ENCODE results near the gene PRCC.

Gene PRCC, protein sequence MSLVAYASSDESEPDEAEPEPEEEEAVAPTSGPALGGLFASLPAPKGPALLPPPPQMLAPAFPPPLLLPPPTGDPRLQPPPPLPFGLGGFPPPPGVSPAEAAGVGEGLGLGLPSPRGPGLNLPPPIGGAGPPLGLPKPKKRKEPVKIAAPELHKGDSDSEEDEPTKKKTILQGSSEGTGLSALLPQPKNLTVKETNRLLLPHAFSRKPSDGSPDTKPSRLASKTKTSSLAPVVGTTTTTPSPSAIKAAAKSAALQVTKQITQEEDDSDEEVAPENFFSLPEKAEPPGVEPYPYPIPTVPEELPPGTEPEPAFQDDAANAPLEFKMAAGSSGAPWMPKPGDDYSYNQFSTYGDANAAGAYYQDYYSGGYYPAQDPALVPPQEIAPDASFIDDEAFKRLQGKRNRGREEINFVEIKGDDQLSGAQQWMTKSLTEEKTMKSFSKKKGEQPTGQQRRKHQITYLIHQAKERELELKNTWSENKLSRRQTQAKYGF

GRCh38 chr1:156767101-156767878 lies at the start of gene PRCC:
Gene PRCC, plus strand, starts transcription at chr1:156767535. Its CDS starts 237 bp downstream, at chr1:156767772.
- H3K9ac ChIP-seq (ENCODE audit: low read depth, low read length) = peak within 1 kb of the TSS; percentile 93
- H3K4me3 ChIP-seq (ENCODE audit: low read length) = peak within 1 kb of the TSS; percentile 97
- H3K36me3 ChIP-seq (ENCODE audit: insufficient read depth, low read depth, low read length) = peaks cover 18% of the 10 kb centered on the region
- H3K4me1 ChIP-seq (ENCODE audit: insufficient read depth, low read length) = peaks cover 15% of the 10 kb centered on the region; the same call in 1 of the 2 replicates
- no peaks in the 10 kb centered on the region for H3K9me3 ChIP-seq (ENCODE audit: insufficient read depth, low read depth, low read length)
- no peaks in the 10 kb centered on the region for H3K27me3 ChIP-seq (ENCODE audit: insufficient read depth, low read length)
- peak within 1 kb of the TSS; percentile 77 for H3K27ac ChIP-seq (ENCODE audit: low read length)

- H3K9me3 ChIP-seq (ENCODE audit: insufficient read depth, low read depth, low read length) = no peaks in the 10 kb centered on the region
- no peak overlapping the region for H3K9ac ChIP-seq (ENCODE audit: low read depth, low read length)
- H3K36me3 ChIP-seq (ENCODE audit: insufficient read depth, low read depth, low read length) = peaks cover 49% of the 10 kb centered on the region
- peaks cover 8% of the 10 kb centered on the region; the same call in 1 of the 2 replicates for H3K4me1 ChIP-seq (ENCODE audit: insufficient read depth, low read length)
- H3K27me3 ChIP-seq (ENCODE audit: insufficient read depth, low read length) = no peaks in the 10 kb centered on the region
- H3K4me3 ChIP-seq (ENCODE audit: low read length) = no peak overlapping the region
- no peak overlapping the region for H3K27ac ChIP-seq (ENCODE audit: low read length)
These were observed 46.2 kb upstream of the PRCC start for GRCh38 chr1:156721131-156721530.

GRCh38 chr1:156721535-156721934 lies 45.8 kb upstream of the PRCC start:
- Histone ChIP-seq H3K9ac (ENCODE audit: low read depth, low read length) (no peak overlapping the region), H3K4me1 (ENCODE audit: insufficient read depth, low read length) (peaks cover 11% of the 10 kb centered on the region; the same call in 1 of the 2 replicates), H3K27ac (ENCODE audit: low read length) (no peak overlapping the region), H3K36me3 (ENCODE audit: insufficient read depth, low read depth, low read length) (peaks cover 53% of the 10 kb centered on the region), H3K9me3 (ENCODE audit: insufficient read depth, low read depth, low read length) (no peaks in the 10 kb centered on the region), H3K4me3 (ENCODE audit: low read length) (no peak overlapping the region), H3K27me3 (ENCODE audit: insufficient read depth, low read length) (no peaks in the 10 kb centered on the region)

GRCh38 chr1:156725683-156726280 lies 41.6 kb upstream of the PRCC start:
- Histone ChIP-seq H3K4me3 (ENCODE audit: low read length) (peak overlapping the region; percentile 99), H3K27me3 (ENCODE audit: insufficient read depth, low read length) (no peaks in the 10 kb centered on the region), H3K4me1 (ENCODE audit: insufficient read depth, low read length) (peaks cover 23% of the 10 kb centered on the region), H3K9ac (ENCODE audit: low read depth, low read length) (no peak overlapping the region), H3K36me3 (ENCODE audit: insufficient read depth, low read depth, low read length) (peaks cover 56% of the 10 kb centered on the region), H3K27ac (ENCODE audit: low read length) (no peak overlapping the region), H3K9me3 (ENCODE audit: insufficient read depth, low read depth, low read length) (no peaks in the 10 kb centered on the region)

- Histone ChIP-seq H3K27me3 (ENCODE audit: insufficient read depth, low read length) (no peaks in the 10 kb centered on the region), H3K9ac (ENCODE audit: low read depth, low read length) (peak overlapping the region; percentile 97; the same call in 1 of the 2 replicates), H3K27ac (ENCODE audit: low read length) (no peak overlapping the region), H3K9me3 (ENCODE audit: insufficient read depth, low read depth, low read length) (no peaks in the 10 kb centered on the region), H3K4me1 (ENCODE audit: insufficient read depth, low read length) (peaks cover 23% of the 10 kb centered on the region), H3K4me3 (ENCODE audit: low read length) (peak overlapping the region; percentile 99), H3K36me3 (ENCODE audit: insufficient read depth, low read depth, low read length) (peaks cover 47% of the 10 kb centered on the region)
These were observed 40.6 kb upstream of the PRCC start for GRCh38 chr1:156726549-156727226.

- Histone ChIP-seq H3K27ac (ENCODE audit: low read length) (no peak overlapping the region), H3K9me3 (ENCODE audit: insufficient read depth, low read depth, low read length) (no peaks in the 10 kb centered on the region)
These were observed 39.8 kb upstream of the PRCC start for GRCh38 chr1:156727492-156727891.

GRCh38 chr1:156727926-156728598 lies 39.3 kb upstream of the PRCC start, which contains the start of gene METTL25B:
Gene METTL25B, plus strand, starts transcription at chr1:156728469. Its CDS starts 636 bp downstream, at chr1:156729105.
- Histone ChIP-seq H3K9ac (ENCODE audit: low read depth, low read length) (peak within 1 kb of the TSS; percentile 97), H3K4me1 (ENCODE audit: insufficient read depth, low read length) (peaks cover 23% of the 10 kb centered on the region), H3K9me3 (ENCODE audit: insufficient read depth, low read depth, low read length) (no peaks in the 10 kb centered on the region), H3K27me3 (ENCODE audit: insufficient read depth, low read length) (no peaks in the 10 kb centered on the region), H3K36me3 (ENCODE audit: insufficient read depth, low read depth, low read length) (peaks cover 47% of the 10 kb centered on the region), H3K4me3 (ENCODE audit: low read length) (peak within 1 kb of the TSS; percentile 99), H3K27ac (ENCODE audit: low read length) (peak within 1 kb of the TSS; percentile 86)

More at GRCh38 chr1:156727492-156727891, 39.8 kb upstream of the PRCC start:
- Histone ChIP-seq H3K9ac (ENCODE audit: low read depth, low read length) (peak overlapping the region; percentile 97), H3K4me3 (ENCODE audit: low read length) (peak overlapping the region; percentile 99), H3K27me3 (ENCODE audit: insufficient read depth, low read length) (no peaks in the 10 kb centered on the region), H3K4me1 (ENCODE audit: insufficient read depth, low read length) (peaks cover 23% of the 10 kb centered on the region), H3K36me3 (ENCODE audit: insufficient read depth, low read depth, low read length) (peaks cover 47% of the 10 kb centered on the region)

DNA sequence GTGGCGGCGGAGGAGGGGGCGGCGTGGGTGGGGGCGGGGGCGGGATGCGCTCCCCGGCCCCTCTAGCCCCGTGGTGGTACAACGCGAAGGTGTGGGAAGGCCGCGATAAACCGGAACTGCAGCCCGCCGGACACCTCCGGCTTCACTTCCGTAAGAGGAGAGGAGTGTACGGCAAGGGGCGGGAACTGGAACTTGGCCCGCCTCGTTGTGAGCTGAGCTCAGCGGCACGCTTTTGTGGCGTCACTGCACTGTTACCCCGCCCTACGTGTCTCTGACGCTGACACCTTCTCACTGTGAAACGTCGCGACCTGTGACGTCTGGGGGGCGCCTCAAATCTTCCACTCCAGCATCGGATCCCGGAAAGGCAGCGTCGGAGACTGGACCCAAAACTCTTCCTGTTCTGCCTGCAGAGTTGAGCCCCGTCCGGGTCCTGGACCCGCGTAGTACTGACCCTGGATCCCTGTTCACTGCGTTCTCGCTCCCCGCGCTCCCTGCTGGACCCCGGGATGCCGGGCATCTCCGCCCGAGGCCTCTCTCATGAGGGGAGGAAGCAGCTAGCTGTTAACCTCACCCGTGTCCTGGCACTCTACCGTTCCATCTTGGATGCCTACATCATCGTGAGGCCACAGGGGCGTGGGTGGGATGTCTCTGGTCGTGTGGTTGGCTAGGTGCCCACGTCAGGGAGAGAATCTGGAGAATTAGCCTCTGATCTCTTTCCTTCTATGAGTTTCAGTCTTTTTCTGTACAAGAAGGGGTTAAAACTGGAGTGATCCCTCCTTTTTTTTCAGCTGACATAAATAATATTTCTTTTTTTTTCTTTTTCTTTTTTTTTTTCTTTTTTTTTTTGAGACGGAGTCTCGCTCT lies 38.5 kb upstream of the PRCC start, which contains the start of gene ISG20L2:
ISG20L2 (minus strand) TSS at position 168 of the 864 bp plus-strand sequence. CDS start 1,114 bp downstream, outside the sequence.
- Histone ChIP-seq H3K27ac (ENCODE audit: low read length) (peak within 1 kb of the TSS; percentile 86), H3K4me1 (ENCODE audit: insufficient read depth, low read length) (peaks cover 23% of the 10 kb centered on the region), H3K9me3 (ENCODE audit: insufficient read depth, low read depth, low read length) (no peaks in the 10 kb centered on the region), H3K9ac (ENCODE audit: low read depth, low read length) (peak within 1 kb of the TSS; percentile 97), H3K36me3 (ENCODE audit: insufficient read depth, low read depth, low read length) (peaks cover 45% of the 10 kb centered on the region), H3K27me3 (ENCODE audit: insufficient read depth, low read length) (no peaks in the 10 kb centered on the region), H3K4me3 (ENCODE audit: low read length) (peak within 1 kb of the TSS; percentile 99)

- Histone ChIP-seq H3K27ac (ENCODE audit: low read length) (no peak overlapping the region), H3K4me1 (ENCODE audit: insufficient read depth, low read length) (no peaks in the 10 kb centered on the region), H3K27me3 (ENCODE audit: insufficient read depth, low read length) (no peaks in the 10 kb centered on the region), H3K4me3 (ENCODE audit: low read length) (no peak overlapping the region), H3K9me3 (ENCODE audit: insufficient read depth, low read depth, low read length) (no peaks in the 10 kb centered on the region), H3K9ac (ENCODE audit: low read depth, low read length) (no peak overlapping the region), H3K36me3 (ENCODE audit: insufficient read depth, low read depth, low read length) (peaks cover 44% of the 10 kb centered on the region)
These were observed 33.2 kb upstream of the PRCC start for GRCh38 chr1:156733989-156734584.

Data from iPS-20b (cell line).